CD4-positive, alpha-beta T cell (primary cell): Measurements from ENCODE around the gene RSRC1. TPM values are rescaled to one million over a fixed set of nuclear protein-coding genes. Genes with fewer than 3 reads are reported as not detected.

Experiments used
- ATAC-seq: fragments of 200-7000 bp; cut with Tn5 transposase; one replicate; pipeline ENCODE4 v1.10.0; 2022; ENCODE audit warnings: mild to moderate bottlenecking; ENCODE audit not compliant: poor library complexity
- CTCF ChIA-PET: fragments of 350-600 bp; sonication (Branson Sonifier 250); formaldehyde crosslinking; loops from one replicate; lab custom pipeline; 2021; ENCODE audit warnings: antibody characterized with exemption, inconsistent platforms; lab: Charles Lee
- POLR2A ChIA-PET: fragments of 350-600 bp; sonication (Branson Sonifier 250); formaldehyde crosslinking; loops from one replicate; lab custom pipeline; 2021; ENCODE audit warnings: antibody characterized with exemption, inconsistent platforms; lab: Charles Lee
- DNase-seq, 14 experiments: peaks; one replicate each; pipeline ENCODE4 v3.0.0-alpha.2; 2013 to 2020; ENCODE audit warnings: mixed read lengths in 2 of 14
- H3K27ac ChIP-seq, 2 donors: one replicate each; pipeline versions ENCODE4 v1.5.1 to v1.7.0; 2013; ENCODE audit warnings: low read length in 2 of 2, low read depth in 1 of 2, mild to moderate bottlenecking in 1 of 2
- H3K27me3 ChIP-seq, 2 experiments: 1 replicate in 1 of 2; 2 replicates in 1 of 2; pipeline versions ENCODE4 v1.6.1 to v1.7.0; 2013; ENCODE audit warnings: low read length in 2 of 2, control low read depth in 1 of 2, mild to moderate bottlenecking in 1 of 2, moderate library complexity in 1 of 2; ENCODE audit not compliant: insufficient read depth in 2 of 2, control insufficient read depth in 1 of 2
- H3K36me3 ChIP-seq: one replicate; pipeline ENCODE4 v1.6.1; 2013; ENCODE audit warnings: low read length, control low read depth; ENCODE audit not compliant: insufficient read depth
- H3K4me1 ChIP-seq: one replicate; pipeline ENCODE4 v1.6.1; 2013; ENCODE audit warnings: low read length, control low read depth; ENCODE audit not compliant: insufficient read depth
- H3K4me3 ChIP-seq: one replicate; pipeline ENCODE4 v1.5.1; 2013; ENCODE audit warnings: mild to moderate bottlenecking, low read length, moderate library complexity
- H3K9me3 ChIP-seq, 2 experiments: 1 replicate in 1 of 2; 2 replicates in 1 of 2; pipeline versions ENCODE4 v1.6.1 to v1.7.0; 2013; ENCODE audit warnings: low read length in 2 of 2, mild to moderate bottlenecking in 2 of 2, control low read depth in 1 of 2, moderate library complexity in 1 of 2; ENCODE audit not compliant: control insufficient read depth in 1 of 2, insufficient read depth in 1 of 2
- H3K27ac Mint-ChIP-seq: one replicate; pipeline ENCODE4 v1.8.0; 2020; ENCODE audit warnings: mixed read lengths
- H3K27me3 Mint-ChIP-seq: one replicate; pipeline ENCODE4 v1.8.0; 2021; ENCODE audit warnings: mixed read lengths
- H3K36me3 Mint-ChIP-seq: one replicate; pipeline ENCODE4 v1.8.0; 2021; ENCODE audit warnings: low read depth, mixed read lengths
- H3K4me1 Mint-ChIP-seq: one replicate; pipeline ENCODE4 v1.8.0; 2021; ENCODE audit warnings: low read depth, mixed read lengths
- H3K4me3 Mint-ChIP-seq: one replicate; pipeline ENCODE4 v1.8.0; 2020; ENCODE audit warnings: mild to moderate bottlenecking, mixed read lengths
- H3K9me3 Mint-ChIP-seq: one replicate; pipeline ENCODE4 v1.8.0; 2020; ENCODE audit warnings: mixed read lengths
- intact Hi-C, 2 experiments: fragments of 100-400 bp; cut with DNase I in 1 of 2; cut with micrococcal nuclease in 1 of 2; formaldehyde crosslinking; loops; one replicate each; pipeline versions ENCODE4 v1.15.1 to v1.9.0; 2023 to 2025; cut with DNase I, micrococcal nuclease
- total RNA-seq, 174 experiments: library from RNA in 2 of 174; stranded (reverse) in 2 of 174; gene quantifications; one replicate each; pipeline ENCODE4 v1.2.3 and lab custom pipeline; 2021 to 2026
- TF ChIP-seq, protein P1 (sequence below): fragments of 200-600 bp; IDR thresholded peaks from one replicate; pipeline ENCODE4 v1.8.0; 2022; ENCODE audit warnings: antibody characterized with exemption, mild to moderate bottlenecking

RSRC1 gene
- total RNA-seq, 2 experiments from 2014 or later, result 22.3 to 24.6 TPM

DNA sequence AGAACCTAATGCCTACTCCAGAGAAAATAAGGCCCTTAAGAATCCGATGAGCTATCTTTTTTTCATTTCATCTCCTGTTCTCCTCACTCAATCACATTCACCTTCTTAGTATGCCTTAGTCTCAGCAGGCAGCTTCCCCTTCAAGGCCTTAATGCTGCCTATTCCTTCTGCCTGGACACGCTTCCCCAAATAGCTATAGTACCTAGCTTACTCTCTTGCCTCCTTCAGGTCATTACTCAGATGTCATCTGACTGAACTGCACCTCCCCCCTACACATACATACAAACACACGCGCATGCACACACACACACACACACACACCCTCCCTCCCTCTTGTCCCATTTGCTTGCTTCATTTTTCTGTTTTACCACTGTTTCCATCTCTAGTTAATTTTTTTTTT lies 269.6 kb downstream of the RSRC1 start:
- Histone ChIP-seq H3K9me3 (no peaks in the 10 kb centered on the region), H3K4me1 (no peaks in the 10 kb centered on the region), H3K27me3 (no peaks in the 10 kb centered on the region), H3K36me3 (no peaks in the 10 kb centered on the region), H3K4me3 (no peak overlapping the region), H3K27ac (no peak overlapping the region)
- Mint-ChIP-seq H3K9me3 (no peaks in the 10 kb centered on the region), H3K4me3 (no peak overlapping the region), H3K27me3 (no peaks in the 10 kb centered on the region), H3K27ac (no peak overlapping the region), H3K4me1 (no peaks in the 10 kb centered on the region), H3K36me3 (peaks cover 9% of the 10 kb centered on the region)
- TF ChIP-seq, protein P1, sequence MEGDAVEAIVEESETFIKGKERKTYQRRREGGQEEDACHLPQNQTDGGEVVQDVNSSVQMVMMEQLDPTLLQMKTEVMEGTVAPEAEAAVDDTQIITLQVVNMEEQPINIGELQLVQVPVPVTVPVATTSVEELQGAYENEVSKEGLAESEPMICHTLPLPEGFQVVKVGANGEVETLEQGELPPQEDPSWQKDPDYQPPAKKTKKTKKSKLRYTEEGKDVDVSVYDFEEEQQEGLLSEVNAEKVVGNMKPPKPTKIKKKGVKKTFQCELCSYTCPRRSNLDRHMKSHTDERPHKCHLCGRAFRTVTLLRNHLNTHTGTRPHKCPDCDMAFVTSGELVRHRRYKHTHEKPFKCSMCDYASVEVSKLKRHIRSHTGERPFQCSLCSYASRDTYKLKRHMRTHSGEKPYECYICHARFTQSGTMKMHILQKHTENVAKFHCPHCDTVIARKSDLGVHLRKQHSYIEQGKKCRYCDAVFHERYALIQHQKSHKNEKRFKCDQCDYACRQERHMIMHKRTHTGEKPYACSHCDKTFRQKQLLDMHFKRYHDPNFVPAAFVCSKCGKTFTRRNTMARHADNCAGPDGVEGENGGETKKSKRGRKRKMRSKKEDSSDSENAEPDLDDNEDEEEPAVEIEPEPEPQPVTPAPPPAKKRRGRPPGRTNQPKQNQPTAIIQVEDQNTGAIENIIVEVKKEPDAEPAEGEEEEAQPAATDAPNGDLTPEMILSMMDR, result no peak
- intact Hi-C loops, result no loop called here
- ATAC-seq, result no peak
- CTCF ChIA-PET, result interaction anchor here (0.7 kb wide), 1 partner anchor 12 kb away, joined by 3 read pairs; no protein-coding TSS in a partner anchor
- no peak for DNase-seq
- POLR2A ChIA-PET, result interaction anchor here (1.2 kb wide), 1 partner anchor 20 kb away, joined by 3 read pairs; no protein-coding TSS in a partner anchor

DNA sequence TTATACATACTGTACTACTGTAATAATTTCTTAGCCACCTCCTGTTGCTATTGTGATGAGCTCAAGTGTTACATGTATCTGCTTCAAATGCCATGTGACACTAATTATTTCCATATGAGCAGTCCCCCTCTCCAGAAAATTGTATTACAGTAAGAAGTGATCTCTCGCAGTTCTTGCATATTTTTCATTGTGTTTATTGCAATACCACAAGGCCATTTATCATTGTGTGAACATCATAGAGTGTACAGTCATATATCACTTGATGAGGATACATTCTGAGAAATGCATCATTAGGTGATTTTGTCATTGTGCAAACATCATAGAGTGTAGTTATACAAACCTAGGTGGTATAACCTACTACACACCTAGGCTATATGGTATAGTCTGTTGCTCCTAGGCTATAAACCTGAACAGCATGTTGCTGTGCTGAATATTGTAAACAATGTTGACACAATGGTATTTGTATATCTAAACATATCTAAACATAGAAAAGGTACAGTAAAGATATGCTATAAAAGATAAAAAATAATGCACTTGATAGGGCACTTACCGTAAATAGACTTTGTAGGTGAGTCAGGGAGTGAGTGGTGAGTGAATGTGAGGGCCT lies 271.5 kb downstream of the RSRC1 start:
- H3K9me3 ChIP-seq, result no peaks in the 10 kb centered on the region
- H3K4me1 ChIP-seq, result no peaks in the 10 kb centered on the region
- ChIA-PET CTCF (no interaction called here), POLR2A (no interaction called here)
- no peak overlapping the region for H3K4me3 Mint-ChIP-seq
- DNase-seq (no peak), ATAC-seq (no peak)
- H3K27ac Mint-ChIP-seq, result no peak overlapping the region
- intact Hi-C loops, result no loop called here
- TF ChIP-seq, protein P1, result no peak
- no peaks in the 10 kb centered on the region for H3K9me3 Mint-ChIP-seq
- no peaks in the 10 kb centered on the region for H3K27me3 ChIP-seq
- no peak overlapping the region for H3K4me3 ChIP-seq
- H3K36me3 ChIP-seq, result no peaks in the 10 kb centered on the region
- H3K27me3 Mint-ChIP-seq, result no peaks in the 10 kb centered on the region
- no peaks in the 10 kb centered on the region for H3K4me1 Mint-ChIP-seq
- H3K36me3 Mint-ChIP-seq, result peaks cover 9% of the 10 kb centered on the region
- H3K27ac ChIP-seq, result no peak overlapping the region

DNA sequence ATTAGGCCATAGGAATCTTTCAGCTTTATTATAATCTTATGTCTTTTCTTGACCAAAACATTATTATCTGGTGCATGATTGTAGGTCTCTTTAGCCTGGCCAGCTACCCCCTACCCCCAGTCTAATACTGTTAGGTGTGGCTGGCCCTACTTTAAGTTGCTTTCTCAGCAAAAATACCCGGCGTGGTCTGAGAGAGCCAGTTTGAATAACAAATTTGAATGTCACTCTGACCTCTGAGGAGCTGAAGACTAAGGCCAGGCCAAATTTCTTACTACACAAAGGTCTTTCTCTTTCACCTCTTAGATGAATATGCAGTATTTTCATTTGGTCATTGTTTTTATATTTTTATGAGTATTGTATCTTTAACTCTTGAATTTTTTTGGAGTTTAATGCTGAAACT lies 272.6 kb downstream of the RSRC1 start:
- no peak for ATAC-seq
- H3K4me3 ChIP-seq, result no peak overlapping the region
- CTCF ChIA-PET, result no interaction called here

More for the DNA sequence above, 272.6 kb downstream of the RSRC1 start:
- no peaks in the 10 kb centered on the region for H3K9me3 ChIP-seq
- intact Hi-C loops, result no loop called here
- no peak overlapping the region for H3K27ac ChIP-seq
- H3K4me1 ChIP-seq, result no peaks in the 10 kb centered on the region
- no peaks in the 10 kb centered on the region for H3K27me3 ChIP-seq
- peaks cover 9% of the 10 kb centered on the region for H3K36me3 Mint-ChIP-seq
- POLR2A ChIA-PET, result no interaction called here
- no peaks in the 10 kb centered on the region for H3K36me3 ChIP-seq
- no peaks in the 10 kb centered on the region for H3K9me3 Mint-ChIP-seq
- DNase-seq, result no peak
- no peak overlapping the region for H3K27ac Mint-ChIP-seq
- H3K4me1 Mint-ChIP-seq, result no peaks in the 10 kb centered on the region
- H3K27me3 Mint-ChIP-seq, result no peaks in the 10 kb centered on the region
- TF ChIP-seq, protein P1, result no peak
- no peak overlapping the region for H3K4me3 Mint-ChIP-seq
